ENCODE data around the gene ENTPD1.

The ENTPD1 gene

DNA sequence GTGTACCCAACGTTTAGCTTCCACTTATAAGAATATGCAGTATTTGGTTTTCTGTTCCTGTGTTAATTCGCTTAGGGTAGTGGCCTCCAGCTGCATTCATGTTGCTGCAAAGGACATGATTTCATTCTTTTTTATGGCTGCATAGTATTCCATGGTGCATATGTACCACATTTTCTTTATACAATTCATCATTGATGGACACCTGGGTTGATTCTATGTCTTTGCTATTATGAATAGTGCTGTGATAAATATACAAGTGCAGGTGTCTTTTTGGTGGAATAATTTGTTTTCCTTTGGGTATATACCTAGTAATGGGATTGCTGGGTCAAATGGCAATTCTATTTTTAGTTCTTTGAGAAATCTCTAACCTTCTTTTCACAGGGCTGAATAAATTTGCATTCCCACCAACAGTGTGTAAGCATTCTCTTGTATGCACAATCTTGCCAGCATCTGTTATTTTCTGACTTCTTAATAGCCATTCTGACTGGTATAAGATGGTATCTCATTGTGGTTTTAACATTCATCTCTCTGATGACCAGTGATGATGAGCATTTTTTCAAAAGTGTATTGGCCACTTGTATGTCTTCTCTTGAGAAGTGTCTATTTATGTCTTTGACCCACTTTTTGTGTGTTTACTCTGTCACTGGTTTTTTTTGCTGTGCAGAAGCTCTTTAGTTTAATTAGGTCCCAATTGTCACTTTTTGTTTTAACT is 79.3 kb downstream of the ENTPD1 start:
- Mint-ChIP-seq H3K27me3 (ENCODE audit: low read depth) (no peaks in the 10 kb centered on the region), H3K36me3 (ENCODE audit: low read depth) (no peaks in the 10 kb centered on the region)
- TF ChIP-seq, protein P1, sequence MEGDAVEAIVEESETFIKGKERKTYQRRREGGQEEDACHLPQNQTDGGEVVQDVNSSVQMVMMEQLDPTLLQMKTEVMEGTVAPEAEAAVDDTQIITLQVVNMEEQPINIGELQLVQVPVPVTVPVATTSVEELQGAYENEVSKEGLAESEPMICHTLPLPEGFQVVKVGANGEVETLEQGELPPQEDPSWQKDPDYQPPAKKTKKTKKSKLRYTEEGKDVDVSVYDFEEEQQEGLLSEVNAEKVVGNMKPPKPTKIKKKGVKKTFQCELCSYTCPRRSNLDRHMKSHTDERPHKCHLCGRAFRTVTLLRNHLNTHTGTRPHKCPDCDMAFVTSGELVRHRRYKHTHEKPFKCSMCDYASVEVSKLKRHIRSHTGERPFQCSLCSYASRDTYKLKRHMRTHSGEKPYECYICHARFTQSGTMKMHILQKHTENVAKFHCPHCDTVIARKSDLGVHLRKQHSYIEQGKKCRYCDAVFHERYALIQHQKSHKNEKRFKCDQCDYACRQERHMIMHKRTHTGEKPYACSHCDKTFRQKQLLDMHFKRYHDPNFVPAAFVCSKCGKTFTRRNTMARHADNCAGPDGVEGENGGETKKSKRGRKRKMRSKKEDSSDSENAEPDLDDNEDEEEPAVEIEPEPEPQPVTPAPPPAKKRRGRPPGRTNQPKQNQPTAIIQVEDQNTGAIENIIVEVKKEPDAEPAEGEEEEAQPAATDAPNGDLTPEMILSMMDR (IDR thresholded peaks at IDR 0.05; ENCODE audit: unreplicated experiment in 3 of 3) = no peak

DNA sequence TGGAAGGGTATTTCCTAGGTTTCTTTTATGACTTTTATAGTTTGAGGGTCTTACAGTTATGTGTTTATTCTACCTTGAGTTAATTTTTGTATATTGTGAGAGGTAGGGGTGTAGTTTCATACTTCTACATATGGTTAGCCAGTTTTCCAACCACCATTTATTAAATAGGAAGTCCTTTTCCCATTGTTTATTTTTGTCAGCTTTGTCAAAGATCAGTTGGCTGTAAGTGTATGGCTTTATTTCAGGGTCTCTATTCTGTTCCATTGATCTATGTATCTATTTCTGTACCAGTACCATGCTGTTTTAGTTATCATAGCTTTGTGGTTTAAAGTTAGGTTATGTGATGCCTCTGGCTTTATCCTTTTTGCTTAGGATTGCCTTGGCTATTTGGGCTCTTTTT is 79.9 kb downstream of the ENTPD1 start:
- Mint-ChIP-seq H3K9me3 (no peaks in the 10 kb centered on the region), H3K27ac (no peak overlapping the region), H3K4me1 (peaks cover 6% of the 10 kb centered on the region), H3K4me3 (no peak overlapping the region), H3K36me3 (ENCODE audit: low read depth) (no peaks in the 10 kb centered on the region), H3K27me3 (ENCODE audit: low read depth) (no peaks in the 10 kb centered on the region)
- TF ChIP-seq, protein P1 (IDR thresholded peaks at IDR 0.05; ENCODE audit: unreplicated experiment in 3 of 3) = no peak

More for the DNA sequence above, 79.3 kb downstream of the ENTPD1 start:
- no peak overlapping the region for H3K4me3 Mint-ChIP-seq
- H3K9me3 Mint-ChIP-seq = no peaks in the 10 kb centered on the region
- no peak overlapping the region for H3K27ac Mint-ChIP-seq
- peaks cover under 1% of the 10 kb centered on the region for H3K4me1 Mint-ChIP-seq

DNA sequence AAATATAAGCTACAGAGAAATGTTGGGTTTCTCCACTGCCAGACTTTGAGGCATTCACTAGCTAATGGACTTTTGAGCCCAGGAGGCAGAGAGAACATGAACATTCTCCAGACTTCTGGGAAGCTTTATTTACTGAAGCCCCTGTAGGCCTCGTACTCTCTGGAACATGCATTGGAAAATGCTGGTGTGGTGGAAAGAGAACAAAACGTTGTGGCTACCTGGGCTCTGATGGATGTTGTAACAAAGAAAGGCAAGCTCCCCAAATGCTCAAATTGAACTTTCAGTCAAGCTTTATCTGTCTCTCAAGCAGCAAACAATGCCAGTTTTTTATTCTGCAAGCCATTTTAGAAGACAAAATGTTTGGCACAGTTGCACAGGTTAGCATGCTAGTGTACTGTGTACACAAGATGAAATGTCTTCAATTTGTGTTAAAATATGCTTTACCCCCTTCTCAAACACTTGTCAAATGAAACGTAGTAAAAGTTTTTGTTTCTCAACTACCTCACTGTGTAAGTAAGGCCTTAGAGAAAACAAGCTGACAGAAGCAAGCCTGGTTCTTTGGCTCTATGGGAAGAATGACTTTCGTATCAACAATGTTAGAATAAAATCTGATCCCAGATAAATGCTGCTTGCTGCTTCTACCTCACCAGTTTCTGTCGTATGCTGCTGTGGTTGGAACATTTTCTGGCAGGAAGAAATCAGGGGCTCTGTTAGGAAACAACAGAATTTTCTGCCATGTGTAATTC is 80.8 kb downstream of the ENTPD1 start:
- Mint-ChIP-seq H3K4me3 (no peak overlapping the region), H3K9me3 (no peaks in the 10 kb centered on the region), H3K4me1 (peaks cover 11% of the 10 kb centered on the region), H3K27me3 (ENCODE audit: low read depth) (no peaks in the 10 kb centered on the region), H3K27ac (no peak overlapping the region), H3K36me3 (ENCODE audit: low read depth) (no peaks in the 10 kb centered on the region)
- TF ChIP-seq, protein P1 (IDR thresholded peaks at IDR 0.05; ENCODE audit: unreplicated experiment in 3 of 3) = no peak

DNA sequence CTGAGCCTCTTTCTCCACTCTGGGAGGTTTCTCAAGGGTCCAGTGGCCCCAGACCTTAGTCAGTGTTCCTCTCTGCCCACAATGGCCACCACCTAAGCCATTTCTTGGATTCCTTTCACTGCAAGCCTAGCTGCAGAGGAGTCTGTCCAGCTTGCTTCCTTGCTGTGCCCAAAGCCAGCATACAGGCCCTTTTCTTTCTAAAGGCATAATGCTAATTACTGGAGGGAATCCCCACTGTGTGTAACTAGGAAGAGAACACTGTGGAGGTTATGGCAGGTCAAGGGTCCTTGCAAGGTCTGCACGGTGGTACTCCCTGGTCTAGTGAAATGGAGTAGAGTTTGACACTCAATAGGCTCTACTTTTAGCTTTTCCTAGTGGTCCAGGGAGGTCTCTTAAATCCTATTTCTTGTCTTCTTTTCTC is 81.4 kb downstream of the ENTPD1 start:
- H3K36me3 Mint-ChIP-seq (ENCODE audit: low read depth) = no peaks in the 10 kb centered on the region
- peaks cover 14% of the 10 kb centered on the region for H3K4me1 Mint-ChIP-seq
- no peak overlapping the region for H3K27ac Mint-ChIP-seq
- no peaks in the 10 kb centered on the region for H3K27me3 Mint-ChIP-seq (ENCODE audit: low read depth)
- H3K9me3 Mint-ChIP-seq = no peaks in the 10 kb centered on the region
- TF ChIP-seq, protein P1 (IDR thresholded peaks at IDR 0.05; ENCODE audit: unreplicated experiment in 3 of 3) = no peak
- H3K4me3 Mint-ChIP-seq = no peak overlapping the region

DNA sequence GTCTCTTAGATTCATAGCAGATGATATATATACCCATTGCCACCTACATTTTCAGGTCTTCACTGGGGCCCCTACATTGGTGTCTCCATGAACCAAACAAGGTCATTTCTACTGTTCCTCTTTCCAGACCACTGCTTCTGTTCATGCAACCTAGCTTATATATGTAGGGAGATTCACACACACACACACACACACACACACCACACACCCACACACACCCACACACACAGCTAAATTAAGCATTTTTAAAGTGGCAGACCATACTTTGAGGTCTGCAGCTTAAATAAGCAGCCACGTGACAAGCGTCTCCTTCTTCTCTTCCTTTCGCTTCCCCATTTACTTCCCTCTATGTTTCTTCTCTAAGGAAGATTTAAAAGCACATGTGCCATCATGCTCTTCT is 81.8 kb downstream of the ENTPD1 start:
- H3K9me3 Mint-ChIP-seq = no peaks in the 10 kb centered on the region

More for the DNA sequence above, 81.8 kb downstream of the ENTPD1 start:
- Mint-ChIP-seq H3K4me1 (peaks cover 14% of the 10 kb centered on the region), H3K36me3 (ENCODE audit: low read depth) (no peaks in the 10 kb centered on the region), H3K4me3 (no peak overlapping the region), H3K27ac (no peak overlapping the region), H3K27me3 (ENCODE audit: low read depth) (no peaks in the 10 kb centered on the region)
- TF ChIP-seq, protein P1 (IDR thresholded peaks at IDR 0.05; ENCODE audit: unreplicated experiment in 3 of 3) = no peak

Measured in nephron (organoid).